Measurements from ENCODE around the gene RRP9. TPM values are rescaled to one million over a fixed set of nuclear protein-coding genes. Genes with fewer than 3 reads are reported as not detected.

The RRP9 gene
- polyA plus RNA-seq, 1 experiment: 10.8 TPM

- TF ChIP-seq, protein P1, sequence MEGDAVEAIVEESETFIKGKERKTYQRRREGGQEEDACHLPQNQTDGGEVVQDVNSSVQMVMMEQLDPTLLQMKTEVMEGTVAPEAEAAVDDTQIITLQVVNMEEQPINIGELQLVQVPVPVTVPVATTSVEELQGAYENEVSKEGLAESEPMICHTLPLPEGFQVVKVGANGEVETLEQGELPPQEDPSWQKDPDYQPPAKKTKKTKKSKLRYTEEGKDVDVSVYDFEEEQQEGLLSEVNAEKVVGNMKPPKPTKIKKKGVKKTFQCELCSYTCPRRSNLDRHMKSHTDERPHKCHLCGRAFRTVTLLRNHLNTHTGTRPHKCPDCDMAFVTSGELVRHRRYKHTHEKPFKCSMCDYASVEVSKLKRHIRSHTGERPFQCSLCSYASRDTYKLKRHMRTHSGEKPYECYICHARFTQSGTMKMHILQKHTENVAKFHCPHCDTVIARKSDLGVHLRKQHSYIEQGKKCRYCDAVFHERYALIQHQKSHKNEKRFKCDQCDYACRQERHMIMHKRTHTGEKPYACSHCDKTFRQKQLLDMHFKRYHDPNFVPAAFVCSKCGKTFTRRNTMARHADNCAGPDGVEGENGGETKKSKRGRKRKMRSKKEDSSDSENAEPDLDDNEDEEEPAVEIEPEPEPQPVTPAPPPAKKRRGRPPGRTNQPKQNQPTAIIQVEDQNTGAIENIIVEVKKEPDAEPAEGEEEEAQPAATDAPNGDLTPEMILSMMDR (IDR thresholded peaks at IDR 0.05; ENCODE audit: low read depth, low read length): no peak
- DNase-seq (ENCODE audit: low read depth, low spot score): no peak
- CTCF ChIA-PET: no interaction called here
- POLR2A ChIA-PET: no interaction called here
- no peaks in the 10 kb centered on the region for H3K27me3 ChIP-seq (ENCODE audit: control insufficient read depth, insufficient read depth, low read length)
- no peak overlapping the region for H3K4me3 ChIP-seq (ENCODE audit: low read depth, low read length)
- H3K9me3 ChIP-seq (ENCODE audit: control insufficient read depth, insufficient read depth, low read length): peaks cover 3% of the 10 kb centered on the region; the same call in 1 of the 2 replicates
- peak overlapping the region; percentile 11 for H3K27ac ChIP-seq (ENCODE audit: low read depth, low read length)
Measured at GRCh38 chr3:51971350-51971749, 29.6 kb upstream of the RRP9 start.

DNA sequence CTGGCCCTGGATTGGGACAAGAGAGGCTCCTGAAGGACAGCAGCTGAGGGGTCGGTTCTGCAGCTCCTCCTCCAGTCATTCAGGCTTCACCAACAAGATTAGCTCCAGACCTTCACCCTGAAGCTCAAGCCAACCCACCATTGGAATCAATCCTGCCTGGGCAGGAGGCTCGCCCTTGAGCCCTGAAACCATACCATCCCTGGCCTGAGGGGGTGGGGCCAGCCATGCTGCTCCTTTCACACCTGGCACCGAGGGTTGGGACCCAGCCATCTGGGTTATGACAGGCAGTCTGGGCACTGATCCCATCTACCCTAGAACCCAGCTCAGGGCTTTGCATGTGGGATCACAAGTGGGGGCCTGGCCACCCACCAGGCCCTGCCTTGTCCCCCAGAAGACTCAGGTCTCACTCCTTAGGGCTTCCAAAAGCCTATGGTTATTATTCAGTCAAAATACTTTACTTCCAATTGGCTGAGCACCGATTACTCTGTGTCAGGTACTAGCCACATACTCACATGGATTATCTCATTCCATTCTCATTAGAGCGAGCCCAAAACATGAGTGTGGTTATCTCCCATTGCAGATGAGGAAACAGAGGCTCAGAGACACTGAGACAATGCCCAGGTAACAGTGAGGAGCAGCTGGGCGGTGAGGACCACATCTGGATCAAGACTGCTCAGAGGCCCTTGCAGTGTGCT lies 29.0 kb upstream of the RRP9 start:
- no peaks in the 10 kb centered on the region for H3K27me3 ChIP-seq (ENCODE audit: control insufficient read depth, insufficient read depth, low read length)
- H3K27ac ChIP-seq (ENCODE audit: low read depth, low read length): no peak overlapping the region
- H3K4me3 ChIP-seq (ENCODE audit: low read depth, low read length): no peak overlapping the region
- H3K9me3 ChIP-seq (ENCODE audit: control insufficient read depth, insufficient read depth, low read length): peaks cover 3% of the 10 kb centered on the region; the same call in 1 of the 2 replicates
- TF ChIP-seq, protein P1 (IDR thresholded peaks at IDR 0.05; ENCODE audit: low read depth, low read length): no peak
- ChIA-PET POLR2A (no interaction called here), CTCF (interaction anchor here (2.3 kb wide), 1 partner anchor 29 kb away, joined by 12 read pairs; the partner anchor contains the start of gene RRP9)
- no peak for DNase-seq (ENCODE audit: low read depth, low spot score)

GRCh38 chr3:51969841-51970240 lies 28.1 kb upstream of the RRP9 start:
- CTCF ChIA-PET: interaction anchor here (1.1 to 2.3 kb wide), 3 partner anchors 13 to 28 kb away, joined by 3 to 12 read pairs (median 5); partner anchors contain the start of gene RRP9
- POLR2A ChIA-PET: no interaction called here

DNA sequence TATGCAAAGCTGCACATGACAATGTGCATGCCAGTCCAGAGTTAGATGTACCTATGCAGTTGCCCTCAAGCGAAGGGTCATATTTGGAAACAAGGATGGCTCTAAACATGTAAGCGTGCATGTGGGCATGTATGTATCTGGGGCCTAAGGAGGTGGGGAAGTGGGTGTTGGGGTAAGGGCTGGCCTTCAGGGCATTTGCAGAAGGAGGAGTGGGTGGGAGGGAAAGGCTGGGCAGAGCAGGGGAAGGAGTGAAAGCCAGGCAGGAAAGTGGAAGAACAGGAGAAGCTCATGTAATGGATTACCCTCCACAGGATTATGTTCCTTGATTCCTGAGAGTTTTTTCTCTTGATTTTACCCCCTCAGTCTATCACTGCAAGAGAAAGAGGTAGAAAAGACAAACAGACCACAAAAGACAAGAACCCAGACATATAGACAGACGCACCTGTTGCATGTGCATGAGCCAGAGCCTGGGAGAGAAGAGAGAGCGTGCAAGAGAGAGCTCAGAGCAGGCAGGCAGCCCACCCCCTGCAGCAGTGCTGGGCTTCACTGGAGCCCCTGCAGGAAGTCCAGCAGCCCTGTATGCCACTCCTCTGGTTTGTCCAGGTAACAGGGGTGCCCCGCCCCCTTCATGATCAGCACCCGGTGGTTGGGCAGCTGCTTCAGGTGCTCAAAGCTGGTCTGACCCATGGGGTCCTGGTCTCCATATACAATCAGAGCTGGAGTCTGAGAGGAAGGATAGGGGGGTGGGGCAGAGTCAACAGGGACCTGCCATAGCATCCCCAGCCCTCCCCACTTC lies 27.4 kb upstream of the RRP9 start:
- no peaks in the 10 kb centered on the region for H3K27me3 ChIP-seq (ENCODE audit: control insufficient read depth, insufficient read depth, low read length)
- CTCF ChIA-PET: interaction anchor here (1.1 to 2.3 kb wide), 4 partner anchors 12 to 28 kb away, joined by 3 to 12 read pairs (median 4); partner anchors contain the start of genes ACY1 and RRP9
- TF ChIP-seq, protein P1 (IDR thresholded peaks at IDR 0.05; ENCODE audit: low read depth, low read length): no peak
- no peak overlapping the region for H3K27ac ChIP-seq (ENCODE audit: low read depth, low read length)
- POLR2A ChIA-PET: interaction anchor here (0.9 to 1.8 kb wide), 2 partner anchors 14 to 26 kb away, joined by 4 to 5 read pairs; partner anchors contain the start of genes ACY1 and PARP3
- peak overlapping the region; percentile 66; the same call in 1 of the 2 replicates for H3K4me3 ChIP-seq (ENCODE audit: low read depth, low read length)
- DNase-seq (ENCODE audit: low read depth, low spot score): no peak
- no peaks in the 10 kb centered on the region; the same call in 1 of the 2 replicates for H3K9me3 ChIP-seq (ENCODE audit: control insufficient read depth, insufficient read depth, low read length)

More at GRCh38 chr3:51969841-51970240, 28.1 kb upstream of the RRP9 start:
- TF ChIP-seq, protein P1 (IDR thresholded peaks at IDR 0.05; ENCODE audit: low read depth, low read length): no peak
- Histone ChIP-seq H3K27ac (ENCODE audit: low read depth, low read length) (no peak overlapping the region), H3K4me3 (ENCODE audit: low read depth, low read length) (no peak overlapping the region), H3K9me3 (ENCODE audit: control insufficient read depth, insufficient read depth, low read length) (peaks cover 3% of the 10 kb centered on the region; the same call in 1 of the 2 replicates), H3K27me3 (ENCODE audit: control insufficient read depth, insufficient read depth, low read length) (no peaks in the 10 kb centered on the region)
- no peak for DNase-seq (ENCODE audit: low read depth, low spot score)
